HEK293T (cell line): ENCODE data around the gene ST6GAL1.

Experiments
- FOXM1 ChIP-seq: fragments of 450-650 bp; IDR thresholded peaks from 2 replicates; pipeline ENCODE4 v1.6.1; 2017; ENCODE audit warnings: mild to moderate bottlenecking, borderline replicate concordance
- SP1 ChIP-seq: fragments of 450-650 bp; IDR thresholded peaks from 2 replicates; pipeline ENCODE4 v1.6.1; 2017
- SUZ12 ChIP-seq: fragments of 450-650 bp; IDR thresholded peaks from 2 replicates; pipeline ENCODE4 v1.6.1; 2016; ENCODE audit warnings: mild to moderate bottlenecking

DNA sequence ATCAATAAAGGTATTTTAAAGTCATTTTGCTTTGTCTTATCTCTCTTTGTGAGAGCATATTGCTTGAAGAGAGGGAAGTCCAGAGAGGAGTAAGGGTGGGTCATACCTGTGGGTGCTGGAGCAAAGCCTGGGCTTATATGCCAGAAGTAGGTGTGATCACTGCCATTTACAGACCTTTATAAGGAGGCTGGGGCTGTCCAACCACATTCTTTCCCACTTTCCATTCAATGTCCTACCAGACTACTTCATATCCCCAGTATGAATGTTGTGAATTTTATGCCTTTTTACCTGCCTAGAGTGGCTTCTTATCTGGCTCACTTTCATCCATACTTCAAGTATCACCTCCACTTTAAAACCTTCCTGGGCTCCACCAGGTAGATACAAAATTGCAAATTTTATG lies 39.4 kb upstream of the ST6GAL1 start:
- TF ChIP-seq SUZ12 = no peak
- TF ChIP-seq FOXM1 = no peak
- no peak for TF ChIP-seq SP1
